Measurements from ENCODE around the gene CREG1. TPM values are rescaled to one million over a fixed set of nuclear protein-coding genes. Genes with fewer than 3 reads are reported as not detected.

CREG1 gene
- total RNA-seq, 1 donor from 2014 or later: 51.2 TPM

DNA sequence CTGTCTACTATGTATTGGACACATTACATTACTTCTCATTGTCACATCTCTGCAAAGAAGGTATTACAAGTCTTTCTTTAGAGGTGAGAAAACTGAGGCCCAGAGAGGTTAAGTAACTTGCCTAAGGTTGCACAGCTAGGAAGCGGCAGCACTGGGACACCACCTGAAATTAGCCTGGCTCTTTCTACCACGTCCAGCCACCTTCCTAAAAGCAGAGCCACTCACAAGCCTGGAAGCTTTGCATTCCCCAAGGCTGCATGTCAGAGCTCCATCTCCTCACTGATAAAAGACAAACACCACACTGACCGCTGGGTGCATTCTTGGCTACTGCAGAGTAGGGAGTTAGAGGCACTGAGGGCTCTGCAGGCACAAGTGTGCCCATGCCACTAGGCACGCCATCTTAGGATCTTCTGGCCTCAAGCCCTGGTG is 37.7 kb downstream of the CREG1 start:
- no peak overlapping the region for H3K27ac Mint-ChIP-seq (ENCODE audit: unreplicated experiment)

DNA sequence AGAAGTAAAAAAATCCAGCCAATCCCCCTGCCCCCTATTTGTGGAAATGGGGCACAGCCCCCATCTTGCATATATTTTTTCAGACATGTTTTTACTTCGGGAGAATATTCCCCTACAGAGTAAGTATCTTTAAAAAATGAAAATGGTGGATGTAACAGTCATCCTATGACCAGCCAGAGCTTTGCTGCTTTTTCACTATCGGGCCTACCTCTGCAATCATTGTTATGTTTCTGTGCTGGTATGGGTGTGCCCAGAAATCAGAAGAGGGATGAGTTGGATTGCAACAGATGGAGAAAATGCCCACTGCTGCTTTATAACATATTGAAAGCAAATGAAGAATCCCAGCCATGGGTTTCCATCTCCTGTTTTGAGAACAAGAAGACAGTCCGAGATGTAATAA is 38.1 kb downstream of the CREG1 start:
- Mint-ChIP-seq H3K4me3 (ENCODE audit: unreplicated experiment) (no peak overlapping the region), H3K27me3 (ENCODE audit: low read depth) (peaks cover 38% of the 10 kb centered on the region), H3K4me1 (ENCODE audit: low read depth) (no peaks in the 10 kb centered on the region), H3K9me3 (ENCODE audit: low read depth) (no peaks in the 10 kb centered on the region), H3K27ac (ENCODE audit: unreplicated experiment) (no peak overlapping the region), H3K36me3 (ENCODE audit: low read depth) (no peaks in the 10 kb centered on the region)
- no peak for DNase-seq (ENCODE audit: low spot score)
- TF ChIP-seq, protein P1, sequence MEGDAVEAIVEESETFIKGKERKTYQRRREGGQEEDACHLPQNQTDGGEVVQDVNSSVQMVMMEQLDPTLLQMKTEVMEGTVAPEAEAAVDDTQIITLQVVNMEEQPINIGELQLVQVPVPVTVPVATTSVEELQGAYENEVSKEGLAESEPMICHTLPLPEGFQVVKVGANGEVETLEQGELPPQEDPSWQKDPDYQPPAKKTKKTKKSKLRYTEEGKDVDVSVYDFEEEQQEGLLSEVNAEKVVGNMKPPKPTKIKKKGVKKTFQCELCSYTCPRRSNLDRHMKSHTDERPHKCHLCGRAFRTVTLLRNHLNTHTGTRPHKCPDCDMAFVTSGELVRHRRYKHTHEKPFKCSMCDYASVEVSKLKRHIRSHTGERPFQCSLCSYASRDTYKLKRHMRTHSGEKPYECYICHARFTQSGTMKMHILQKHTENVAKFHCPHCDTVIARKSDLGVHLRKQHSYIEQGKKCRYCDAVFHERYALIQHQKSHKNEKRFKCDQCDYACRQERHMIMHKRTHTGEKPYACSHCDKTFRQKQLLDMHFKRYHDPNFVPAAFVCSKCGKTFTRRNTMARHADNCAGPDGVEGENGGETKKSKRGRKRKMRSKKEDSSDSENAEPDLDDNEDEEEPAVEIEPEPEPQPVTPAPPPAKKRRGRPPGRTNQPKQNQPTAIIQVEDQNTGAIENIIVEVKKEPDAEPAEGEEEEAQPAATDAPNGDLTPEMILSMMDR (IDR thresholded peaks at IDR 0.05): no peak

More for the DNA sequence above, 37.7 kb downstream of the CREG1 start:
- DNase-seq (ENCODE audit: low spot score): no peak
- H3K36me3 Mint-ChIP-seq (ENCODE audit: low read depth): no peaks in the 10 kb centered on the region
- no peaks in the 10 kb centered on the region for H3K4me1 Mint-ChIP-seq (ENCODE audit: low read depth)
- no peaks in the 10 kb centered on the region for H3K9me3 Mint-ChIP-seq (ENCODE audit: low read depth)
- TF ChIP-seq, protein P1 (IDR thresholded peaks at IDR 0.05): no peak
- no peak overlapping the region for H3K4me3 Mint-ChIP-seq (ENCODE audit: unreplicated experiment)
- H3K27me3 Mint-ChIP-seq (ENCODE audit: low read depth): peaks cover 33% of the 10 kb centered on the region

DNA sequence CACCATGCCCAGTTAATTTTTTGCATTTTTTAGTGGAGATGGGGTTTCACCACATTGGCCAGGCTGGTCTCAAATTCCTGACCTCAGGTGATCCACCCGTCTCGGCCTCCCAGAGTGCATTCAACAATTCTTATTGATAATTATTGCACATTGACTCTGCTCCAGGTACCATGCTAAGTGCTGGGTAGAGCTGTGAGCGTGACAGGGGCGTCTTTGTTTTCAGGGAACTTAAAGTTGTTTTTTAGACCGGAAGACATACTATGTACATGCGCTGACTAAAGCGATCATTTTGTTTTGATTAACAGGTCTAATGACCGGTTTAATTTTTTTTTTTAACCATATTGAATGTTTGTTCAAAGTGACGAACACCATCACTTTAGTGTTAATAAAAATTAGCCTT is 39.3 kb downstream of the CREG1 start:
- Mint-ChIP-seq H3K27ac (ENCODE audit: unreplicated experiment) (no peak overlapping the region), H3K4me1 (ENCODE audit: low read depth) (no peaks in the 10 kb centered on the region), H3K4me3 (ENCODE audit: unreplicated experiment) (no peak overlapping the region), H3K9me3 (ENCODE audit: low read depth) (no peaks in the 10 kb centered on the region), H3K36me3 (ENCODE audit: low read depth) (no peaks in the 10 kb centered on the region), H3K27me3 (ENCODE audit: low read depth) (peaks cover 41% of the 10 kb centered on the region)
- TF ChIP-seq, protein P1 (IDR thresholded peaks at IDR 0.05): no peak
- DNase-seq (ENCODE audit: low spot score): no peak

DNA sequence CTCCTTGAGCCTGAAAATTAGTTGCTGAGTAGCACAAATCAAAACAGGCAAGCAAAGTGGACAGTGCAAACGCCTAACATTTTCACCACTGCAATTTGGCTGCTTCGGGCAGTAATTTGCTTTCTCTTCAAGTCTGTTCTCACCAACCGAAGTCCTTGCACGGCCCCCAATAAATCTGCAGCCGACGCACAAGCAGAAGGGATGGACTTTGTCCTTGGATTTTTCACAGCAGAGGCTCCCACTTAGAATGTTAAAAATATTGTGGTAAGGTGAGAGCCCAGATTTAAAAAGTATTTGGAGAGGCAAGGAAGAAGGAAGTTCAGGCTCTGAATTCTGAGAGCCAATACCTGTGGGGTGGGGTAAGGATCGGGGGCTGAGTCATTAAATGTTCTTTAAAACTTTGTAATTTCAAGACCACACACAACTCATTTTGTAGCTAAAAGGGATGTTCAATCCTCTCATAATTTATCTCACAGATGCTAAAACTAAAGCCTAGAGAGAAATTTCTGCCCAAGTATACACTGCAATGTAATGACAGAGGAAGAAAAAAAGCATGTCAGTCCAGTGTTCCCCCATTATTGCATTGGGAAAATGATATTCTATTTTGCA is 41.4 kb downstream of the CREG1 start:
- H3K27me3 Mint-ChIP-seq (ENCODE audit: low read depth): peaks cover 35% of the 10 kb centered on the region

DNA sequence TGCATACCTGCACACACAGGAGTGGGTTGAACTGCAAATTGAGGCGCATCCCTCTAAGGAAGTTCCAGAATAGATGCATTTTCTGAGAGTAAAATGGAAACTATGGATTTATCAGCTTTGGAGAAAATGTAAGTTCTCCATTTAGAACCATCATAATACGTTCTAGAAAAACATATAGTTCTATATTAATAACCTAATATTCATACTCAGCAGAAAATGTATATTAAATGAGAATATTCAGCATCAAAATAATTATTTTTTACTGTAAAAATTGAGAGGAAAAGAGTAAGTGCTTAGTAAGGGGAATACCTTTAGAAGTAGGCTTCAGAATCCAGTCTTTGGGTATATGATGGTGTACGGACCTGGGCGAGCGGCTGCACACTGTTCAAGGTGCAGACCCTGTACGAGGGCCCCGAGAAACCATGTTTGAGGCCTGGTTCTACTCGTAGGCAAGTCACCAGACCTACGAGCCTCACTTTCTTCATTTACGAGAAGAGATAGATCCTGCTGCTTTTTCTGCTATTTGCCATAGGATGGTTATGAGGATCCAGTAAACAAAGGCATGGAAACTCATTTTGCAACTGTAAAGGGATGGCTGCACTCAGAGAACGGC is 42.1 kb downstream of the CREG1 start:
- Mint-ChIP-seq H3K36me3 (ENCODE audit: low read depth) (no peaks in the 10 kb centered on the region), H3K27me3 (ENCODE audit: low read depth) (peaks cover 31% of the 10 kb centered on the region), H3K4me3 (ENCODE audit: unreplicated experiment) (no peak overlapping the region), H3K9me3 (ENCODE audit: low read depth) (no peaks in the 10 kb centered on the region), H3K27ac (ENCODE audit: unreplicated experiment) (no peak overlapping the region), H3K4me1 (ENCODE audit: low read depth) (no peaks in the 10 kb centered on the region)
- TF ChIP-seq, protein P1 (IDR thresholded peaks at IDR 0.05): no peak
- DNase-seq (ENCODE audit: low spot score): no peak

More for the DNA sequence above, 41.4 kb downstream of the CREG1 start:
- no peak for DNase-seq (ENCODE audit: low spot score)
- H3K9me3 Mint-ChIP-seq (ENCODE audit: low read depth): no peaks in the 10 kb centered on the region
- no peaks in the 10 kb centered on the region for H3K36me3 Mint-ChIP-seq (ENCODE audit: low read depth)
- H3K4me1 Mint-ChIP-seq (ENCODE audit: low read depth): no peaks in the 10 kb centered on the region
- H3K27ac Mint-ChIP-seq (ENCODE audit: unreplicated experiment): no peak overlapping the region
- TF ChIP-seq, protein P1 (IDR thresholded peaks at IDR 0.05): no peak
- H3K4me3 Mint-ChIP-seq (ENCODE audit: unreplicated experiment): no peak overlapping the region
